Measurements from ENCODE around the gene ERGIC2.
"Not testable (repeated sequence)": the region's sequence is repeated elsewhere in the genome, so short reads cannot be mapped to it uniquely, and the experiment has no call there.

Gene ERGIC2

GRCh38 chr12:29389295-29389919, 8.4 kb upstream of the ERGIC2 start:
- no peaks in the 10 kb centered on the region for H3K36me3 ChIP-seq (ENCODE audit: control insufficient read depth, insufficient read depth, low read length)
- TF ChIP-seq CTCF (IDR thresholded peaks at IDR 0.05; ENCODE audit: insufficient read depth, low read length, poor library complexity, severe bottlenecking), result no peak
- no peak overlapping the region for H3K4me3 ChIP-seq (replicated peaks; ENCODE audit: low read depth, low read length)
- peak; percentile 80 for DNase-seq (ENCODE audit: extremely low read depth, insufficient read length)
- no peaks in the 10 kb centered on the region for H3K27me3 ChIP-seq (replicated peaks; ENCODE audit: control insufficient read depth, insufficient read depth, low read length)

- DNase-seq (ENCODE audit: extremely low read depth, insufficient read length); H3K36me3 ChIP-seq (ENCODE audit: control insufficient read depth, insufficient read depth, low read length); H3K4me3 ChIP-seq (replicated peaks; ENCODE audit: low read depth, low read length); H3K27me3 ChIP-seq (replicated peaks; ENCODE audit: control insufficient read depth, insufficient read depth, low read length): not testable (repeated sequence)
Measured at GRCh38 chr12:29386084-29386680, 5.2 kb upstream of the ERGIC2 start.

- H3K27me3 ChIP-seq (replicated peaks; ENCODE audit: control insufficient read depth, insufficient read depth, low read length); DNase-seq (ENCODE audit: extremely low read depth, insufficient read length); H3K4me3 ChIP-seq (replicated peaks; ENCODE audit: low read depth, low read length); H3K36me3 ChIP-seq (ENCODE audit: control insufficient read depth, insufficient read depth, low read length): not testable (repeated sequence)
Measured at GRCh38 chr12:29385194-29385593, 4.2 kb upstream of the ERGIC2 start.

GRCh38 chr12:29382251-29382650, 1.3 kb upstream of the ERGIC2 start:
- Histone ChIP-seq H3K27me3 (replicated peaks; ENCODE audit: control insufficient read depth, insufficient read depth, low read length) (no peaks in the 10 kb centered on the region), H3K4me3 (replicated peaks; ENCODE audit: low read depth, low read length) (no peak overlapping the region), H3K36me3 (ENCODE audit: control insufficient read depth, insufficient read depth, low read length) (no peaks in the 10 kb centered on the region)
- no peak for DNase-seq (ENCODE audit: extremely low read depth, insufficient read length)
- TF ChIP-seq CTCF (IDR thresholded peaks at IDR 0.05; ENCODE audit: insufficient read depth, low read length, poor library complexity, severe bottlenecking), result no peak

GRCh38 chr12:29376118-29376517, 4.9 kb downstream of the ERGIC2 start:
- no peak overlapping the region for H3K4me3 ChIP-seq (replicated peaks; ENCODE audit: low read depth, low read length)
- H3K36me3 ChIP-seq (ENCODE audit: control insufficient read depth, insufficient read depth, low read length), result no peaks in the 10 kb centered on the region
- no peak for TF ChIP-seq CTCF (IDR thresholded peaks at IDR 0.05; ENCODE audit: insufficient read depth, low read length, poor library complexity, severe bottlenecking)
- DNase-seq (ENCODE audit: extremely low read depth, insufficient read length), result no peak
- H3K27me3 ChIP-seq (replicated peaks; ENCODE audit: control insufficient read depth, insufficient read depth, low read length), result no peaks in the 10 kb centered on the region

- DNase-seq (ENCODE audit: extremely low read depth, insufficient read length), result no peak
- Histone ChIP-seq H3K36me3 (ENCODE audit: control insufficient read depth, insufficient read depth, low read length) (no peaks in the 10 kb centered on the region), H3K4me3 (replicated peaks; ENCODE audit: low read depth, low read length) (no peak overlapping the region)
Measured at GRCh38 chr12:29374913-29375312, 6.1 kb downstream of the ERGIC2 start.

More at GRCh38 chr12:29374913-29375312, 6.1 kb downstream of the ERGIC2 start:
- TF ChIP-seq CTCF (IDR thresholded peaks at IDR 0.05; ENCODE audit: insufficient read depth, low read length, poor library complexity, severe bottlenecking), result no peak
- H3K27me3 ChIP-seq (replicated peaks; ENCODE audit: control insufficient read depth, insufficient read depth, low read length), result no peaks in the 10 kb centered on the region
